Calu3 (cell line): ENCODE measurements around the gene DCAF17. TPM values are rescaled to one million over a fixed set of nuclear protein-coding genes. Genes with fewer than 3 reads are reported as not detected.

Experiments
- BruUV-seq: library from RNA; stranded (reverse); fragments of 400-500 nt; replicated peaks from 2 replicates; lab custom pipeline; 2021; lab: Mats Ljungman, UMichigan
- CTCF ChIA-PET: fragments of 300-600 bp; sonication (Branson Sonifier 250); formaldehyde crosslinking; loops from one replicate; lab custom pipeline; 2022; ENCODE audit warnings: antibody characterized with exemption; lab: Charles Lee
- DNase-seq: peaks from one replicate; pipeline ENCODE4 v3.0.0; 2022
- H3K27ac Mint-ChIP-seq: one replicate; pipeline ENCODE4 v1.8.0; 2022; ENCODE audit warnings: mixed read lengths; ENCODE audit not compliant: unreplicated experiment
- H3K27me3 Mint-ChIP-seq: one replicate; pipeline ENCODE4 v1.8.0; 2022; ENCODE audit warnings: mixed read lengths; ENCODE audit not compliant: unreplicated experiment
- H3K36me3 Mint-ChIP-seq: one replicate; pipeline ENCODE4 v1.8.0; 2022; ENCODE audit warnings: mild to moderate bottlenecking, moderate library complexity, mixed read lengths; ENCODE audit not compliant: insufficient read depth, unreplicated experiment
- H3K4me1 Mint-ChIP-seq: one replicate; pipeline ENCODE4 v1.8.0; 2022; ENCODE audit warnings: mild to moderate bottlenecking, low read depth, mixed read lengths; ENCODE audit not compliant: unreplicated experiment
- H3K4me3 Mint-ChIP-seq: one replicate; pipeline ENCODE4 v1.8.0; 2022; ENCODE audit warnings: mild to moderate bottlenecking, low read depth, moderate library complexity, mixed read lengths; ENCODE audit not compliant: unreplicated experiment
- H3K9me3 Mint-ChIP-seq: one replicate; pipeline ENCODE4 v1.8.0; 2022; ENCODE audit warnings: low read depth, mixed read lengths; ENCODE audit not compliant: unreplicated experiment
- intact Hi-C: fragments of 100-400 bp; cut with micrococcal nuclease; formaldehyde crosslinking; loops from one replicate; pipeline ENCODE4 v1.10.0; 2022; ENCODE audit not compliant: unreplicated experiment
- total RNA-seq: library from RNA; stranded (reverse); gene quantifications from 2 replicates; pipeline ENCODE4 v1.2.3, GENCODE V29; 2022
- TF ChIP-seq, protein P1 (sequence below): fragments of 200-600 bp; IDR thresholded peaks from one replicate; pipeline ENCODE4 v1.8.0; 2022; ENCODE audit warnings: antibody characterized with exemption; ENCODE audit not compliant: unreplicated experiment

The DCAF17 gene
- total RNA-seq, 1 experiment from 2014 or later: 11.9 TPM

DNA sequence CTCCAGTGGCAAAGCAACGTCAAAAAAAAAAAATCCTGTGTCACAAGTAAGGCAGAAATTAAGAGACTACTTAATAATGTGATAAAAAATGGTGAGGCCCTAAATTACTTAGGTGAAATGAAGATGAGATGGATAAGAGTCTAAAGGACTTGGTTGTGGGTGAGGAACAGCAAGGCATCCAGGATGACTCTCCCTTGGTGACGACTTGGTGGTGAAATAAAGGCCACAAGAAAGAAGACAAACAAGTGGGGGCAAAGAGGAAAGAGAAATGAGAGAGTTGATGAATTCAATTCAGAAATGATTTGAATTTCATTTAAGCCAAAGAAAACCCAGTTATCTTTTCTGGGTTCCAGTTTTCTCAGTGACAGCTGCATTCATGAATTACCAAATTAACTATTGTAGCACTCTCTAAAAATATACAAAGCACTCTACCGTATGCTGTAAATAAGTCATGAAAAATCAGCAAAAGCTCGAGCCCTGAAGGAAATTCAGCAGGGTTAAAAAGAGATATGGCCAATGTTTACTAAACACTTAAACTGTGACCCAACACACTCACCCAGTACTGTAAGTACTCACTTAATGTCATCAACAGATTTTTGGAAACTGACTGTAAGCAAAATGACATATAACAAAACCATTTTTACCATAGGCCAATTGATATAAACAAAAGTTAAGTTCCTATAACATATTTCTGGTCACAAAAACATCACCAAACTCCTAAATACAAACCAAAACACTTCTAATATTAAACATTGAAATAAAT is 1.6 kb upstream of the DCAF17 start:
- Mint-ChIP-seq H3K9me3 (no peaks in the 10 kb centered on the region), H3K4me1 (peaks cover 10% of the 10 kb centered on the region), H3K36me3 (peaks cover 35% of the 10 kb centered on the region), H3K27me3 (no peaks in the 10 kb centered on the region), H3K4me3 (peak overlapping the region; percentile 90), H3K27ac (peak overlapping the region; percentile 97)
- BruUV-seq: no TSS peak
- TF ChIP-seq, protein P1, sequence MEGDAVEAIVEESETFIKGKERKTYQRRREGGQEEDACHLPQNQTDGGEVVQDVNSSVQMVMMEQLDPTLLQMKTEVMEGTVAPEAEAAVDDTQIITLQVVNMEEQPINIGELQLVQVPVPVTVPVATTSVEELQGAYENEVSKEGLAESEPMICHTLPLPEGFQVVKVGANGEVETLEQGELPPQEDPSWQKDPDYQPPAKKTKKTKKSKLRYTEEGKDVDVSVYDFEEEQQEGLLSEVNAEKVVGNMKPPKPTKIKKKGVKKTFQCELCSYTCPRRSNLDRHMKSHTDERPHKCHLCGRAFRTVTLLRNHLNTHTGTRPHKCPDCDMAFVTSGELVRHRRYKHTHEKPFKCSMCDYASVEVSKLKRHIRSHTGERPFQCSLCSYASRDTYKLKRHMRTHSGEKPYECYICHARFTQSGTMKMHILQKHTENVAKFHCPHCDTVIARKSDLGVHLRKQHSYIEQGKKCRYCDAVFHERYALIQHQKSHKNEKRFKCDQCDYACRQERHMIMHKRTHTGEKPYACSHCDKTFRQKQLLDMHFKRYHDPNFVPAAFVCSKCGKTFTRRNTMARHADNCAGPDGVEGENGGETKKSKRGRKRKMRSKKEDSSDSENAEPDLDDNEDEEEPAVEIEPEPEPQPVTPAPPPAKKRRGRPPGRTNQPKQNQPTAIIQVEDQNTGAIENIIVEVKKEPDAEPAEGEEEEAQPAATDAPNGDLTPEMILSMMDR: no peak
- CTCF ChIA-PET: no interaction called here
- no peak for DNase-seq
- intact Hi-C loops: no loop called here

DNA sequence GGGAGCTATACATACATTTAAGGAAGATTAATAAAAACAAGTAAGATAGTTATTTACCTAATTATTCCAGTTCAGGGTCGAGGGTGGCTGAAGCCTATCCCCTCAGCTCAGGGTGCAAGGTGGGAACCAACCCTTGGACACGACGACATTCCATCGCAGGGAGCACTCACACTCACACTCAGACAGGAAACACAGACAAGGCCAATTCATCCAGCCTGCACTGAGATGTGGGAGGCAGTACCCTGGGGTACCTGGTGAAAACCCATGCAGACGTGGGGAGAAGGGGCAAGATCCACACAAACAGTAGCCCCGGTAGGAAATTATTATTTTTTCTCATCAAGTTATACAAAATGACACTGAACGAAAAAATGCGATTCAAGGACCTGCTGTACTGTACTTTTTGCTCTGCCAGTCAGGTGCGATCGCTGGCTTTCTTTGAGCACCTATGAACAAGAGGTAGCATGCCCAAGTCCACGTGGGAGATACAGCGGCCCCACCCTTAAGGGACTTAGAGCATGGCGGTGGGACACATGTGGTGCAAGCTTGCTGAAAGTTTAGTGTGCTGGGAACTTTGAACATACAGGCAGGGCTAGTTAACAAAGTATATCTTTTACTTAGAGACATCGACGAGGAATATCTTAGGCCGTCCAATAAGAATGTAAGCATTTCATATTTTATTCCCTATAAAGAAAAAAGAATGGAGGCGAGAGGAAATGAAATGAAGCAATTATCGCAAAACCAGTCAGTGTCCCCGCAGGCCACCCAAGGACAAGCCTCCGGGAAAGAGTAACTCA is 860 bp upstream of the DCAF17 start:
- peaks cover 36% of the 10 kb centered on the region for H3K36me3 Mint-ChIP-seq
- intact Hi-C loops: no loop called here
- peak; percentile 55 for DNase-seq
- peaks cover 10% of the 10 kb centered on the region for H3K4me1 Mint-ChIP-seq
- CTCF ChIA-PET: interaction anchor here (1.1 to 1.4 kb wide), 2 partner anchors 459 to 504 kb away, joined by 3 to 7 read pairs; partner anchors contain the start of gene GORASP2
- BruUV-seq: TSS peak; percentile 67
- no peaks in the 10 kb centered on the region for H3K9me3 Mint-ChIP-seq
- H3K4me3 Mint-ChIP-seq: peak overlapping the region; percentile 90
- peak overlapping the region; percentile 97 for H3K27ac Mint-ChIP-seq
- TF ChIP-seq, protein P1: no peak
- no peaks in the 10 kb centered on the region for H3K27me3 Mint-ChIP-seq

DNA sequence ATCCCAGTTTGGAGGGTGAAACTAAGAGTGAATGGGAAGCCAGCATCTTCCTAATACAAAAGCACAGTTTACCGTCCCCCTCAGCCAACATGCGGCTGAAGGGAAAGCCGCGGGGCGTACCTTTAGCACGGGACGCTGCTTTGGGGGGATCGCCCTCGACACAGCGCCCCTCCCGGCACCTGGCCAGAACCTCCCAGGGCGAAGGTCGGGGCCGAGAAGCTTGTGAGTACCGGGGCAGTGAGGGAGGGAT is 338 bp upstream of the DCAF17 start, which contains the start of gene METTL8:
Gene METTL8 (minus strand): TSS at position 228 of the 250 bp plus-strand sequence. CDS start 41,805 bp downstream, outside the sequence.
- TF ChIP-seq, protein P1: no peak

DNA sequence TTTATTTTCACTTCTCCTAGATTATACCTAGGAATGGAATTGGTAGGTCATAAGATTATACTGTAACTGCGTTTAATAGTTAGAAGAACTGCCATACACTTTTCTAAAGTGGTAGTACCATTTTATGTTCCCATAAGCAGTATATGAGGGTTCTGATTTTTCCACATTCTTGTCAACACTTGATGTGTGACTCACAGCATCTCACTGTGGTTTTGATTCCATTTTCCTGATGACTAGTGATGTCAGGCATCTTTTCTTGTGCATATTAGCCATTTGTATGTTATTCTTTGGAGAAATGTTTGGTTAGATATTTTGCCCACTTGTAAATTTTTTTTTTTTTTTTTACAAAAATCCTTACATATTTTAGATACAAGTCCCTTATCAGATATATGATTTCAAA is 2.3 kb downstream of the DCAF17 start:
- TF ChIP-seq, protein P1: no peak
- intact Hi-C loops: no loop called here
- H3K27ac Mint-ChIP-seq: no peak overlapping the region
- peaks cover 10% of the 10 kb centered on the region for H3K4me1 Mint-ChIP-seq
- CTCF ChIA-PET: no interaction called here
- H3K36me3 Mint-ChIP-seq: peaks cover 40% of the 10 kb centered on the region
- DNase-seq: no peak
- H3K27me3 Mint-ChIP-seq: no peaks in the 10 kb centered on the region
- no peaks in the 10 kb centered on the region for H3K9me3 Mint-ChIP-seq
- no TSS peak for BruUV-seq
- no peak overlapping the region for H3K4me3 Mint-ChIP-seq

More for the DNA sequence above, 338 bp upstream of the DCAF17 start, which contains the start of gene METTL8:
- no peaks in the 10 kb centered on the region for H3K27me3 Mint-ChIP-seq
- no peaks in the 10 kb centered on the region for H3K9me3 Mint-ChIP-seq
- peaks cover 36% of the 10 kb centered on the region for H3K36me3 Mint-ChIP-seq
- peaks cover 10% of the 10 kb centered on the region for H3K4me1 Mint-ChIP-seq
- CTCF ChIA-PET: interaction anchor here (0.5 to 1.4 kb wide), 4 partner anchors 18 to 505 kb away, joined by 3 to 7 read pairs (median 3); partner anchors contain the start of gene GORASP2
- peak within 1 kb of the TSS; percentile 90 for H3K4me3 Mint-ChIP-seq
- intact Hi-C loops: no loop called here
- no TSS peak for BruUV-seq
- peak within 1 kb of the TSS; percentile 97 for H3K27ac Mint-ChIP-seq
- no peak for DNase-seq
